Endothelial cell of umbilical vein (primary cell): ENCODE data around the gene KNCN.

Experiments
- CTCF ChIP-seq, 2 donors: IDR thresholded peaks; 1 replicate in 1 of 2; 2 replicates in 1 of 2; pipeline ENCODE4 v1.5.1; 2011; ENCODE audit warnings: low read length in 2 of 2, mild to moderate bottlenecking in 2 of 2, moderate library complexity in 2 of 2, control low read depth in 1 of 2, inconsistent platforms in 1 of 2, low read depth in 1 of 2; ENCODE audit not compliant: insufficient read depth in 1 of 2; ENCODE audit errors: extremely low read depth in 1 of 2
- EZH2 ChIP-seq: IDR thresholded peaks from 2 replicates; pipeline ENCODE4 v1.6.1; 2012; ENCODE audit warnings: borderline replicate concordance, low read depth, mild to moderate bottlenecking, moderate library complexity, low read length, inconsistent platforms; ENCODE audit not compliant: severe bottlenecking
- FOS ChIP-seq: IDR thresholded peaks from 2 replicates; pipeline ENCODE4 v1.6.1; 2011; ENCODE audit warnings: mild to moderate bottlenecking, low read length, moderate library complexity, borderline replicate concordance; ENCODE audit not compliant: insufficient read depth
- GATA2 ChIP-seq: IDR thresholded peaks from 2 replicates; pipeline ENCODE4 v1.7.0; 2011; ENCODE audit warnings: low read depth, mild to moderate bottlenecking, moderate library complexity, mixed read lengths, low read length; ENCODE audit not compliant: insufficient read length, insufficient read depth
- JUN ChIP-seq: IDR thresholded peaks from 2 replicates; pipeline ENCODE4 v1.6.1; 2011; ENCODE audit warnings: borderline replicate concordance, low read depth; ENCODE audit not compliant: insufficient read length, insufficient read depth
- MAX ChIP-seq: IDR thresholded peaks from 2 replicates; pipeline ENCODE4 v1.6.1; 2011; ENCODE audit not compliant: insufficient read depth, insufficient read length
- MYC ChIP-seq: IDR thresholded peaks from one replicate; pipeline ENCODE4 v1.6.1; 2011; ENCODE audit warnings: mild to moderate bottlenecking, low read depth, low read length
- POLR2A ChIP-seq: IDR thresholded peaks from 2 replicates; pipeline ENCODE4 v1.6.1; 2012; ENCODE audit warnings: low read depth, mild to moderate bottlenecking, control low read depth, low read length

- TF ChIP-seq POLR2A (no peak), MAX (no peak), GATA2 (no peak), CTCF (IDR thresholded peaks at IDR 0.05; ENCODE audit: extremely low read depth in 1 of 2, insufficient read depth in 1 of 2, low read depth in 1 of 2, low read length in 2 of 2) (peak; percentile 67 to 71), EZH2 (no peak), MYC (no peak), JUN (no peak), FOS (no peak)
Measured at GRCh38 chr1:46532498-46533178, 18.8 kb downstream of the KNCN start.
